ENCODE data around the gene PXK.
"Not testable (repeated sequence)": the region's sequence is repeated elsewhere in the genome, so short reads cannot be mapped to it uniquely, and the experiment has no call there.

PXK gene

GRCh38 chr3:58329150-58329921, 3.4 kb upstream of the PXK start:
- Histone ChIP-seq H3K4me3 (ENCODE audit: low read length) (no peak overlapping the region), H3K27me3 (ENCODE audit: insufficient read depth, low read length) (no peaks in the 10 kb centered on the region), H3K9me3 (ENCODE audit: low read length) (no peaks in the 10 kb centered on the region), H3K36me3 (ENCODE audit: insufficient read depth, low read length) (no peaks in the 10 kb centered on the region), H3K4me1 (ENCODE audit: insufficient read depth, low read length) (peaks cover 16% of the 10 kb centered on the region), H2AFZ (ENCODE audit: low read depth, low read length) (no peak overlapping the region)

GRCh38 chr3:58329922-58330413, 2.7 kb upstream of the PXK start:
- Histone ChIP-seq H3K36me3 (ENCODE audit: insufficient read depth, low read length) (no peaks in the 10 kb centered on the region), H3K4me1 (ENCODE audit: insufficient read depth, low read length) (peaks cover 20% of the 10 kb centered on the region), H2AFZ (ENCODE audit: low read depth, low read length) (no peak overlapping the region), H3K27me3 (ENCODE audit: insufficient read depth, low read length) (no peaks in the 10 kb centered on the region), H3K4me3 (ENCODE audit: low read length) (no peak overlapping the region), H3K9me3 (ENCODE audit: low read length) (no peaks in the 10 kb centered on the region)

- no peaks in the 10 kb centered on the region for H3K9me3 ChIP-seq (ENCODE audit: low read length)
- no peaks in the 10 kb centered on the region for H3K27me3 ChIP-seq (ENCODE audit: insufficient read depth, low read length)
- no peak overlapping the region for H2AFZ ChIP-seq (ENCODE audit: low read depth, low read length)
- peaks cover 21% of the 10 kb centered on the region for H3K4me1 ChIP-seq (ENCODE audit: insufficient read depth, low read length)
- H3K36me3 ChIP-seq (ENCODE audit: insufficient read depth, low read length) = no peaks in the 10 kb centered on the region
- H3K4me3 ChIP-seq (ENCODE audit: low read length) = no peak overlapping the region
Observed at GRCh38 chr3:58331593-58332152, 1.0 kb upstream of the PXK start.

GRCh38 chr3:58333206-58334012, 717 bp downstream of the PXK start:
- Histone ChIP-seq H3K36me3 (ENCODE audit: insufficient read depth, low read length) (no peaks in the 10 kb centered on the region), H3K4me3 (ENCODE audit: low read length) (peak overlapping the region; percentile 72), H3K4me1 (ENCODE audit: insufficient read depth, low read length) (peaks cover 21% of the 10 kb centered on the region), H3K27me3 (ENCODE audit: insufficient read depth, low read length) (no peaks in the 10 kb centered on the region), H3K9me3 (ENCODE audit: low read length) (no peaks in the 10 kb centered on the region), H2AFZ (ENCODE audit: low read depth, low read length) (peak overlapping the region; percentile 71)

GRCh38 chr3:58334013-58334321, 1.3 kb downstream of the PXK start:
- peak overlapping the region; percentile 71 for H2AFZ ChIP-seq (ENCODE audit: low read depth, low read length)
- H3K4me3 ChIP-seq (ENCODE audit: low read length) = peak overlapping the region; percentile 72
- no peaks in the 10 kb centered on the region for H3K9me3 ChIP-seq (ENCODE audit: low read length)
- no peaks in the 10 kb centered on the region for H3K36me3 ChIP-seq (ENCODE audit: insufficient read depth, low read length)
- H3K4me1 ChIP-seq (ENCODE audit: insufficient read depth, low read length) = peaks cover 21% of the 10 kb centered on the region
- no peaks in the 10 kb centered on the region for H3K27me3 ChIP-seq (ENCODE audit: insufficient read depth, low read length)

GRCh38 chr3:58334506-58334884, 1.8 kb downstream of the PXK start:
- no peaks in the 10 kb centered on the region for H3K9me3 ChIP-seq (ENCODE audit: low read length)
- no peak overlapping the region for H2AFZ ChIP-seq (ENCODE audit: low read depth, low read length)
- H3K27me3 ChIP-seq (ENCODE audit: insufficient read depth, low read length) = no peaks in the 10 kb centered on the region
- H3K4me1 ChIP-seq (ENCODE audit: insufficient read depth, low read length) = peaks cover 21% of the 10 kb centered on the region
- peak overlapping the region; percentile 72 for H3K4me3 ChIP-seq (ENCODE audit: low read length)
- no peaks in the 10 kb centered on the region for H3K36me3 ChIP-seq (ENCODE audit: insufficient read depth, low read length)

GRCh38 chr3:58335652-58335947, 2.9 kb downstream of the PXK start:
- Histone ChIP-seq H2AFZ (ENCODE audit: low read depth, low read length) (no peak overlapping the region), H3K4me1 (ENCODE audit: insufficient read depth, low read length) (peaks cover 21% of the 10 kb centered on the region), H3K4me3 (ENCODE audit: low read length) (no peak overlapping the region), H3K9me3 (ENCODE audit: low read length) (no peaks in the 10 kb centered on the region), H3K36me3 (ENCODE audit: insufficient read depth, low read length) (no peaks in the 10 kb centered on the region), H3K27me3 (ENCODE audit: insufficient read depth, low read length) (no peaks in the 10 kb centered on the region)

- no peak overlapping the region for H3K4me3 ChIP-seq (ENCODE audit: low read length)
- H3K9me3 ChIP-seq (ENCODE audit: low read length) = no peaks in the 10 kb centered on the region
- no peaks in the 10 kb centered on the region for H3K36me3 ChIP-seq (ENCODE audit: insufficient read depth, low read length)
- H2AFZ ChIP-seq (ENCODE audit: low read depth, low read length) = no peak overlapping the region
- no peaks in the 10 kb centered on the region for H3K27me3 ChIP-seq (ENCODE audit: insufficient read depth, low read length)
- H3K4me1 ChIP-seq (ENCODE audit: insufficient read depth, low read length) = peaks cover 21% of the 10 kb centered on the region
Observed at GRCh38 chr3:58336135-58336882, 3.6 kb downstream of the PXK start.

- no peak overlapping the region for H3K4me3 ChIP-seq (ENCODE audit: low read length)
- H3K4me1 ChIP-seq (ENCODE audit: insufficient read depth, low read length) = peaks cover 21% of the 10 kb centered on the region
Observed at GRCh38 chr3:58337190-58337589, 4.5 kb downstream of the PXK start.

GRCh38 chr3:58339146-58339545, 6.5 kb downstream of the PXK start:
- not testable (repeated sequence) for H3K36me3 ChIP-seq (ENCODE audit: insufficient read depth, low read length); H3K4me1 ChIP-seq (ENCODE audit: insufficient read depth, low read length); H3K4me3 ChIP-seq (ENCODE audit: low read length); H3K9me3 ChIP-seq (ENCODE audit: low read length); H3K27me3 ChIP-seq (ENCODE audit: insufficient read depth, low read length); H2AFZ ChIP-seq (ENCODE audit: low read depth, low read length)

More at GRCh38 chr3:58337190-58337589, 4.5 kb downstream of the PXK start:
- Histone ChIP-seq H3K27me3 (ENCODE audit: insufficient read depth, low read length) (no peaks in the 10 kb centered on the region), H3K9me3 (ENCODE audit: low read length) (no peaks in the 10 kb centered on the region), H2AFZ (ENCODE audit: low read depth, low read length) (no peak overlapping the region), H3K36me3 (ENCODE audit: insufficient read depth, low read length) (no peaks in the 10 kb centered on the region)

GRCh38 chr3:58340594-58341244, 8.0 kb downstream of the PXK start:
- no peak overlapping the region for H3K4me3 ChIP-seq (ENCODE audit: low read length)
- no peaks in the 10 kb centered on the region for H3K27me3 ChIP-seq (ENCODE audit: insufficient read depth, low read length)
- H3K9me3 ChIP-seq (ENCODE audit: low read length) = no peaks in the 10 kb centered on the region
- no peaks in the 10 kb centered on the region for H3K36me3 ChIP-seq (ENCODE audit: insufficient read depth, low read length)
- H2AFZ ChIP-seq (ENCODE audit: low read depth, low read length) = no peak overlapping the region
- H3K4me1 ChIP-seq (ENCODE audit: insufficient read depth, low read length) = no peaks in the 10 kb centered on the region

GRCh38 chr3:58341376-58341775, 8.7 kb downstream of the PXK start:
- H3K27me3 ChIP-seq (ENCODE audit: insufficient read depth, low read length) = no peaks in the 10 kb centered on the region
- no peak overlapping the region for H3K4me3 ChIP-seq (ENCODE audit: low read length)
- no peaks in the 10 kb centered on the region for H3K36me3 ChIP-seq (ENCODE audit: insufficient read depth, low read length)
- no peaks in the 10 kb centered on the region for H3K9me3 ChIP-seq (ENCODE audit: low read length)
- no peak overlapping the region for H2AFZ ChIP-seq (ENCODE audit: low read depth, low read length)
- no peaks in the 10 kb centered on the region for H3K4me1 ChIP-seq (ENCODE audit: insufficient read depth, low read length)
